HEK293 (cell line): ENCODE data around the gene CMTM4.
"Not testable (repeated sequence)": the region's sequence is repeated elsewhere in the genome, so short reads cannot be mapped to it uniquely, and the experiment has no call there.

Experiments
- CTCF ChIA-PET: fragments of 350-600 bp; formaldehyde crosslinking; extraction: SDS; loops from one replicate; lab custom pipeline; 2021; ENCODE audit warnings: antibody characterized with exemption; lab: Yijun Ruan, JAX
- POLR2A ChIA-PET: fragments of 300-600 bp; formaldehyde crosslinking; extraction: SDS; loops from one replicate; lab custom pipeline; 2020; ENCODE audit warnings: antibody characterized with exemption, inconsistent platforms; lab: Yijun Ruan, JAX
- H3K27ac ChIP-seq: fragments of 200-500 bp; sonication (Bioruptor generic); 2 replicates; pipeline ENCODE4 v1.5.1; 2014; ENCODE audit warnings: low read depth, low read length, control low read depth, inconsistent platforms; ENCODE audit errors: extremely low read depth
- H3K36me3 ChIP-seq, 2 experiments: fragments of 200-500 bp in 1 of 2; sonication (Bioruptor generic) in 1 of 2; 1 replicate in 1 of 2; 2 replicates in 1 of 2; pipeline ENCODE4 v1.5.1; 2014 to 2017; ENCODE audit warnings: inconsistent platforms in 2 of 2, low read length in 2 of 2; ENCODE audit not compliant: control insufficient read depth in 2 of 2, insufficient read depth in 1 of 2
- H3K4me1 ChIP-seq: fragments of 200-500 bp; sonication (Bioruptor generic); 2 replicates; pipeline ENCODE4 v1.5.1; 2014; ENCODE audit warnings: mild to moderate bottlenecking, low read length, inconsistent platforms; ENCODE audit not compliant: control insufficient read depth, insufficient read depth
- H3K4me3 ChIP-seq: 2 replicates; pipeline ENCODE4 v1.5.1; 2011; ENCODE audit warnings: low read depth, mild to moderate bottlenecking, control low read depth, low read length, moderate library complexity
- H3K9me3 ChIP-seq: fragments of 200-500 bp; sonication (Bioruptor generic); 2 replicates; pipeline ENCODE4 v1.5.1; 2014; ENCODE audit warnings: low read depth, low read length, inconsistent platforms; ENCODE audit not compliant: control insufficient read depth, insufficient read depth
- ELK4 ChIP-seq: IDR thresholded peaks from 2 replicates; pipeline ENCODE4 v1.6.1; 2011; ENCODE audit warnings: mild to moderate bottlenecking, low read depth, low read length, borderline replicate concordance
- GLI4 ChIP-seq: fragments of 450-650 bp; formaldehyde crosslinking; IDR thresholded peaks from 2 replicates; pipeline ENCODE4 v1.5.1; 2016; ENCODE audit warnings: missing biosample characterization, missing genetic modification characterization
- HOXC10 ChIP-seq: sonication (generic); formaldehyde crosslinking; IDR thresholded peaks from 2 replicates; pipeline ENCODE4 v1.8.1; 2023; ENCODE audit warnings: mild to moderate bottlenecking, missing genetic modification reagents
- KLF8 ChIP-seq: fragments of 450-650 bp; formaldehyde crosslinking; IDR thresholded peaks from 2 replicates; pipeline ENCODE4 v1.5.1; 2016; ENCODE audit warnings: missing biosample characterization, missing genetic modification characterization
- PATZ1 ChIP-seq: fragments of 450-650 bp; formaldehyde crosslinking; IDR thresholded peaks from 2 replicates; pipeline ENCODE4 v1.5.1; 2016; ENCODE audit warnings: missing biosample characterization, missing genetic modification characterization
- SETDB1 ChIP-seq: IDR thresholded peaks from one replicate; pipeline ENCODE4 v1.6.1; 2017; ENCODE audit warnings: mild to moderate bottlenecking, low read length, moderate library complexity, mixed read lengths; ENCODE audit not compliant: insufficient read length
- SP2 ChIP-seq: fragments of 450-650 bp; formaldehyde crosslinking; IDR thresholded peaks from 2 replicates; pipeline ENCODE4 v1.5.1; 2016; ENCODE audit warnings: missing biosample characterization, missing genetic modification characterization
- TSHZ1 ChIP-seq: fragments of 450-650 bp; formaldehyde crosslinking; IDR thresholded peaks from 2 replicates; pipeline ENCODE4 v1.5.1; 2016; ENCODE audit warnings: missing biosample characterization, missing genetic modification characterization, borderline replicate concordance
- WT1 ChIP-seq: fragments of 450-650 bp; formaldehyde crosslinking; IDR thresholded peaks from 2 replicates; pipeline ENCODE4 v1.5.1; 2016; ENCODE audit warnings: missing biosample characterization, missing genetic modification characterization
- ZNF114 ChIP-seq: fragments of 450-650 bp; formaldehyde crosslinking; IDR thresholded peaks from 2 replicates; pipeline ENCODE4 v1.5.0; 2017; ENCODE audit warnings: missing biosample characterization, missing genetic modification characterization
- ZNF121 ChIP-seq: fragments of 450-650 bp; formaldehyde crosslinking; IDR thresholded peaks from 2 replicates; pipeline ENCODE4 v1.5.1; 2016; ENCODE audit warnings: missing biosample characterization, missing genetic modification characterization
- ZNF174 ChIP-seq: fragments of 450-650 bp; formaldehyde crosslinking; IDR thresholded peaks from 2 replicates; pipeline ENCODE4 v1.5.0; 2017; ENCODE audit warnings: missing biosample characterization, mild to moderate bottlenecking, missing genetic modification characterization
- ZNF23 ChIP-seq: fragments of 450-650 bp; formaldehyde crosslinking; IDR thresholded peaks from 2 replicates; pipeline ENCODE4 v1.5.1; 2016; ENCODE audit warnings: missing biosample characterization, missing genetic modification characterization, borderline replicate concordance
- ZNF341 ChIP-seq: fragments of 450-650 bp; formaldehyde crosslinking; IDR thresholded peaks from 2 replicates; pipeline ENCODE4; 2016; ENCODE audit warnings: low read depth, missing biosample characterization, missing genetic modification characterization
- ZNF354C ChIP-seq: fragments of 450-650 bp; formaldehyde crosslinking; IDR thresholded peaks from 2 replicates; pipeline ENCODE4 v1.5.1; 2016; ENCODE audit warnings: missing biosample characterization, missing genetic modification characterization, low read depth, borderline replicate concordance
- ZNF394 ChIP-seq: fragments of 450-650 bp; formaldehyde crosslinking; IDR thresholded peaks from 2 replicates; pipeline ENCODE4 v1.5.1; 2016; ENCODE audit warnings: missing biosample characterization, missing genetic modification characterization, mild to moderate bottlenecking, moderate library complexity, borderline replicate concordance
- ZNF521 ChIP-seq: fragments of 450-650 bp; formaldehyde crosslinking; IDR thresholded peaks from 2 replicates; pipeline ENCODE4 v1.5.1; 2017; ENCODE audit warnings: missing biosample characterization, mild to moderate bottlenecking, missing genetic modification characterization
- ZNF530 ChIP-seq: fragments of 450-650 bp; formaldehyde crosslinking; IDR thresholded peaks from 2 replicates; pipeline ENCODE4 v1.5.1; 2016; ENCODE audit warnings: low read depth, missing biosample characterization, missing genetic modification characterization
- ZNF658 ChIP-seq: fragments of 450-650 bp; formaldehyde crosslinking; IDR thresholded peaks from 2 replicates; pipeline ENCODE4; 2016; ENCODE audit warnings: missing biosample characterization, missing genetic modification characterization
- ZNF664 ChIP-seq: fragments of 450-650 bp; formaldehyde crosslinking; IDR thresholded peaks from 2 replicates; pipeline ENCODE4 v1.5.1; 2016; ENCODE audit warnings: missing biosample characterization, missing genetic modification characterization
- ZNF792 ChIP-seq: fragments of 450-650 bp; formaldehyde crosslinking; IDR thresholded peaks from 2 replicates; pipeline ENCODE4 v1.5.1; 2016; ENCODE audit warnings: missing biosample characterization, missing genetic modification characterization
- ZSCAN4 ChIP-seq: fragments of 450-650 bp; formaldehyde crosslinking; IDR thresholded peaks from 2 replicates; pipeline ENCODE4 v1.5.1; 2017; ENCODE audit warnings: missing biosample characterization, missing genetic modification characterization

Gene CMTM4

DNA sequence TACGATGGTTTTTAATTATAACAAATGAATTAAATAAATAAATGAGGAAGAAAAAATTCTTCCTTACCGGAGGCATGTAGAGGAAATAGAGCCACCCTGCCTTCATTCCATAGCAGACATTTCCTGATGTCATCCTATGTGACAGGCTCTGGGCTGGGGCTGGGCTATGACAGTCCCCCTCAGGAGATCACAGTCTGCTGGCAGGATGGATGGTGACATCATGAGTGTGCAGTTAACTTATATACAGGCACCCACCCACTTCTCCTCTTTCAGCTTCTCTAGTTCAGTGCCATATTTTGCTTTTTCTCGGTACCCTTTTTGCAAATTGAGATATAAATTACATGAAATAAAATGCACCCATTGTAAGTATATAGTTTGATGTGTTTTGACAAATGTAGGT is 98.4 kb downstream of the CMTM4 start (continued):
- peak; percentile 37; the same call in 1 of the 2 replicates for TF ChIP-seq ZNF394 (tag by site-specific recombination)
- no peak for TF ChIP-seq HOXC10 (CRISPR knock-in tag)
- TF ChIP-seq ZNF530 = no peak
- TF ChIP-seq SP2 (tag by site-specific recombination) = no peak

GRCh38 chr16:66596986-66597848 is 99.3 kb downstream of the CMTM4 start:
- POLR2A ChIA-PET = no interaction called here
- CTCF ChIA-PET = interaction anchor here (1.0 kb wide), 1 partner anchor 11 kb away, joined by 5 read pairs; no protein-coding TSS in a partner anchor
- no peaks in the 10 kb centered on the region for H3K9me3 ChIP-seq
- H3K27ac ChIP-seq = no peak overlapping the region
- TF ChIP-seq PATZ1 = no peak
- no peak for TF ChIP-seq ELK4
- TF ChIP-seq SETDB1 = no peak
- no peak for TF ChIP-seq ZNF23
- no peak overlapping the region for H3K4me3 ChIP-seq
- no peaks in the 10 kb centered on the region for H3K4me1 ChIP-seq
- H3K36me3 ChIP-seq = no peaks in the 10 kb centered on the region

- TF ChIP-seq ZNF664 (tag by site-specific recombination) = peak; percentile 71; the same call in 1 of the 2 replicates
- TF ChIP-seq, all 188 proteins: peak for 1; not testable (repeated sequence) for 187
- H3K9me3 ChIP-seq, H3K27ac ChIP-seq, H3K36me3 ChIP-seq, H3K4me1 ChIP-seq, CTCF ChIA-PET, H3K4me3 ChIP-seq: not testable (repeated sequence)
- POLR2A ChIA-PET = interaction anchor here (0.6 kb wide), 1 partner anchor 121 kb away, joined by 3 read pairs; no protein-coding TSS in a partner anchor
These were observed 100.0 kb downstream of the CMTM4 start for GRCh38 chr16:66596559-66596958.

DNA sequence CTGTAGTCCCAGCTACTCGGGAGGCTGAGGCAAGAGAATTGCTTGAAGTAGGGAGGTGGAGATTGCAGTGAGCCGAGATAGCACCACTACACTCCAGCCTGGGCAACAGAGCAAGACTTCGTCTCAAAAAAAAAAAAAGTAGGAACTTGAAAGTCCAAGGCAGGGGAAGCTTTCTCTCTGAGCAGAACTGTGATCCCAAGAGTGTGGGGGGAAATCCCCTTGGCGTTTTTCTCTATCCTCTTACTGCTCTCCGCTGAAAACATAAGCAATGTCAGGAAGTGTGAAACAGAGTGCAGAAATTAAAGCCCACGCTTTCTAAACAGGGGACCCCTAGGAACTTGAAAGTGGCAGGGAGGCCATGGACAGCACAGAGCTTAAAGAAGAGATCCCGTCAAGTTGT is 101.8 kb downstream of the CMTM4 start:
- ChIA-PET CTCF (interaction anchor here (0.7 to 2.0 kb wide), 2 partner anchors 14 to 189 kb away, joined by 3 to 4 read pairs; no protein-coding TSS in a partner anchor), POLR2A (no interaction called here)
- no peak overlapping the region for H3K27ac ChIP-seq
- H3K9me3 ChIP-seq = no peaks in the 10 kb centered on the region
- H3K36me3 ChIP-seq = no peaks in the 10 kb centered on the region
- H3K4me3 ChIP-seq = no peak overlapping the region
- H3K4me1 ChIP-seq = no peaks in the 10 kb centered on the region
- TF ChIP-seq ZNF792 (tag by site-specific recombination) (no peak), ZNF174 (no peak), ZNF521 (no peak), TSHZ1 (tag by site-specific recombination) (no peak), WT1 (tag by site-specific recombination) (no peak), ZNF121 (tag by site-specific recombination) (no peak), ZNF114 (tag by site-specific recombination) (no peak), SP2 (tag by site-specific recombination) (no peak), ZSCAN4 (no peak), ZNF658 (tag by site-specific recombination) (no peak), ZNF341 (no peak), KLF8 (tag by site-specific recombination) (no peak), GLI4 (tag by site-specific recombination) (no peak), ZNF354C (tag by site-specific recombination) (no peak)
